ENCODE data around the gene GPR156.
"Not testable (repeated sequence)": the region's sequence is repeated elsewhere in the genome, so short reads cannot be mapped to it uniquely, and the experiment has no call there.

The GPR156 gene

GRCh38 chr3:120298996-120299395 lies 14.0 kb upstream of the GPR156 start:
- H3K79me1 ChIP-seq (replicated peaks; ENCODE audit: low read length, poor library complexity, severe bottlenecking): no peaks in the 10 kb centered on the region
- H3K14ac ChIP-seq (ENCODE audit: low read length in 2 of 2): no peak overlapping the region
- H3K36me3 ChIP-seq (ENCODE audit: control insufficient read depth in 1 of 2, insufficient read depth in 2 of 2, low read depth in 1 of 2, low read length in 2 of 2): no peaks in the 10 kb centered on the region
- no peaks in the 10 kb centered on the region for H3K27me3 ChIP-seq (ENCODE audit: control insufficient read depth in 1 of 2, insufficient read depth in 1 of 2, low read length in 2 of 2)
- no peak overlapping the region for H3K23ac ChIP-seq (ENCODE audit: low read length in 2 of 2)
- H2BK12ac ChIP-seq (ENCODE audit: low read length in 2 of 2): no peak overlapping the region
- H2BK15ac ChIP-seq (ENCODE audit: low read depth, poor library complexity, severe bottlenecking): no peak overlapping the region
- DNase-seq: no peak
- no peak overlapping the region for H2BK120ac ChIP-seq (ENCODE audit: low read depth, low read length)
- H3K9me3 ChIP-seq (ENCODE audit: control insufficient read depth, low read length): peaks cover 4% of the 10 kb centered on the region
- no peak overlapping the region for H4K8ac ChIP-seq (ENCODE audit: low read length)
- H3K4me2 ChIP-seq (ENCODE audit: low read length, poor library complexity, severe bottlenecking): no peak overlapping the region
- H3K9ac ChIP-seq (ENCODE audit: low read length): no peak overlapping the region
- no peak overlapping the region for H3K4me3 ChIP-seq (ENCODE audit: insufficient read depth in 1 of 2, low read depth in 1 of 2, low read length in 2 of 2)
- no peak overlapping the region for H3K18ac ChIP-seq (ENCODE audit: low read depth in 1 of 2, low read length in 2 of 2)
- no peak overlapping the region for H3K27ac ChIP-seq (ENCODE audit: low read length, poor library complexity, severe bottlenecking)
- no peak overlapping the region for H2AK5ac ChIP-seq (ENCODE audit: low read length, severe bottlenecking)
- H2BK5ac ChIP-seq (ENCODE audit: low read depth, low read length, poor library complexity, severe bottlenecking): no peak overlapping the region
- H3K4me1 ChIP-seq (ENCODE audit: control insufficient read depth, insufficient read depth, low read depth, low read length): no peaks in the 10 kb centered on the region
- H3K4ac ChIP-seq (ENCODE audit: low read depth in 1 of 2, low read length in 2 of 2): no peak overlapping the region
- H2AFZ ChIP-seq (ENCODE audit: low read depth, low read length): no peak overlapping the region
- no peak overlapping the region for H4K91ac ChIP-seq (ENCODE audit: low read length)

GRCh38 chr3:120291552-120291951 lies 6.5 kb upstream of the GPR156 start:
- H3K27ac ChIP-seq (ENCODE audit: low read length, poor library complexity, severe bottlenecking); H3K9ac ChIP-seq (ENCODE audit: low read length); H2BK120ac ChIP-seq (ENCODE audit: low read depth, low read length); H3K36me3 ChIP-seq (ENCODE audit: control insufficient read depth in 1 of 2, insufficient read depth in 2 of 2, low read depth in 1 of 2, low read length in 2 of 2); H2AFZ ChIP-seq (ENCODE audit: low read depth, low read length); H3K4ac ChIP-seq (ENCODE audit: low read depth in 1 of 2, low read length in 2 of 2); H3K4me3 ChIP-seq (ENCODE audit: insufficient read depth in 1 of 2, low read depth in 1 of 2, low read length in 2 of 2); H2AK5ac ChIP-seq (ENCODE audit: low read length, severe bottlenecking); DNase-seq; H3K18ac ChIP-seq (ENCODE audit: low read depth in 1 of 2, low read length in 2 of 2); H3K27me3 ChIP-seq (ENCODE audit: control insufficient read depth in 1 of 2, insufficient read depth in 1 of 2, low read length in 2 of 2); H3K79me1 ChIP-seq (replicated peaks; ENCODE audit: low read length, poor library complexity, severe bottlenecking); H4K8ac ChIP-seq (ENCODE audit: low read length); H2BK12ac ChIP-seq (ENCODE audit: low read length in 2 of 2); H4K91ac ChIP-seq (ENCODE audit: low read length); H3K23ac ChIP-seq (ENCODE audit: low read length in 2 of 2); H3K14ac ChIP-seq (ENCODE audit: low read length in 2 of 2); H3K4me1 ChIP-seq (ENCODE audit: control insufficient read depth, insufficient read depth, low read depth, low read length); H3K4me2 ChIP-seq (ENCODE audit: low read length, poor library complexity, severe bottlenecking); H2BK5ac ChIP-seq (ENCODE audit: low read depth, low read length, poor library complexity, severe bottlenecking); H2BK15ac ChIP-seq (ENCODE audit: low read depth, poor library complexity, severe bottlenecking): not testable (repeated sequence)
- H3K9me3 ChIP-seq (ENCODE audit: control insufficient read depth, low read length): peaks cover 16% of the 10 kb centered on the region
- 89% methylated on average over 2 of the region's 2 CpGs for WGBS

GRCh38 chr3:120289636-120290035 lies 4.6 kb upstream of the GPR156 start:
- 96% methylated on average over 16 of the region's 16 CpGs for WGBS
- Histone ChIP-seq H3K14ac (ENCODE audit: low read length in 2 of 2) (no peak overlapping the region), H3K4me2 (ENCODE audit: low read length, poor library complexity, severe bottlenecking) (no peak overlapping the region)

GRCh38 chr3:120286465-120286864 lies 1.4 kb upstream of the GPR156 start:
- no peak overlapping the region for H2BK5ac ChIP-seq (ENCODE audit: low read depth, low read length, poor library complexity, severe bottlenecking)
- no peaks in the 10 kb centered on the region for H3K36me3 ChIP-seq (ENCODE audit: control insufficient read depth in 1 of 2, insufficient read depth in 2 of 2, low read depth in 1 of 2, low read length in 2 of 2)
- no peak overlapping the region for H2AFZ ChIP-seq (ENCODE audit: low read depth, low read length)
- peaks cover 14 to 15% of the 10 kb centered on the region in 2 experiments for H3K27me3 ChIP-seq (ENCODE audit: control insufficient read depth in 1 of 2, insufficient read depth in 1 of 2, low read length in 2 of 2)
- H3K4me3 ChIP-seq (ENCODE audit: insufficient read depth in 1 of 2, low read depth in 1 of 2, low read length in 2 of 2): no peak overlapping the region
- H3K9ac ChIP-seq (ENCODE audit: low read length): no peak overlapping the region
- WGBS: 91% methylated on average over 2 of the region's 2 CpGs
- no peak overlapping the region for H2BK12ac ChIP-seq (ENCODE audit: low read length in 2 of 2)
- no peak for DNase-seq
- H3K14ac ChIP-seq (ENCODE audit: low read length in 2 of 2): no peak overlapping the region
- H3K27ac ChIP-seq (ENCODE audit: low read length, poor library complexity, severe bottlenecking): no peak overlapping the region
- no peak overlapping the region for H3K23ac ChIP-seq (ENCODE audit: low read length in 2 of 2)
- H3K79me1 ChIP-seq (replicated peaks; ENCODE audit: low read length, poor library complexity, severe bottlenecking): no peaks in the 10 kb centered on the region
- H3K18ac ChIP-seq (ENCODE audit: low read depth in 1 of 2, low read length in 2 of 2): no peak overlapping the region
- H3K9me3 ChIP-seq (ENCODE audit: control insufficient read depth, low read length): no peaks in the 10 kb centered on the region
- H4K8ac ChIP-seq (ENCODE audit: low read length): no peak overlapping the region
- no peak overlapping the region for H3K4me2 ChIP-seq (ENCODE audit: low read length, poor library complexity, severe bottlenecking)
- no peak overlapping the region for H2BK120ac ChIP-seq (ENCODE audit: low read depth, low read length)
- peaks cover 8% of the 10 kb centered on the region for H3K4me1 ChIP-seq (ENCODE audit: control insufficient read depth, insufficient read depth, low read depth, low read length)
- no peak overlapping the region for H2AK5ac ChIP-seq (ENCODE audit: low read length, severe bottlenecking)
- no peak overlapping the region for H4K91ac ChIP-seq (ENCODE audit: low read length)
- H3K4ac ChIP-seq (ENCODE audit: low read depth in 1 of 2, low read length in 2 of 2): no peak overlapping the region
- H2BK15ac ChIP-seq (ENCODE audit: low read depth, poor library complexity, severe bottlenecking): no peak overlapping the region

More at GRCh38 chr3:120289636-120290035, 4.6 kb upstream of the GPR156 start:
- peaks cover 7% of the 10 kb centered on the region for H3K4me1 ChIP-seq (ENCODE audit: control insufficient read depth, insufficient read depth, low read depth, low read length)
- no peak overlapping the region for H3K4ac ChIP-seq (ENCODE audit: low read depth in 1 of 2, low read length in 2 of 2)
- no peak overlapping the region for H2BK5ac ChIP-seq (ENCODE audit: low read depth, low read length, poor library complexity, severe bottlenecking)
- H3K27me3 ChIP-seq (ENCODE audit: control insufficient read depth in 1 of 2, insufficient read depth in 1 of 2, low read length in 2 of 2): peaks cover 5 to 12% of the 10 kb centered on the region in 2 experiments
- no peak overlapping the region for H4K91ac ChIP-seq (ENCODE audit: low read length)
- H2BK12ac ChIP-seq (ENCODE audit: low read length in 2 of 2): no peak overlapping the region
- H4K8ac ChIP-seq (ENCODE audit: low read length): no peak overlapping the region
- H2AK5ac ChIP-seq (ENCODE audit: low read length, severe bottlenecking): no peak overlapping the region
- no peak overlapping the region for H3K9ac ChIP-seq (ENCODE audit: low read length)
- H3K27ac ChIP-seq (ENCODE audit: low read length, poor library complexity, severe bottlenecking): no peak overlapping the region
- H3K9me3 ChIP-seq (ENCODE audit: control insufficient read depth, low read length): peaks cover 16% of the 10 kb centered on the region
- no peak overlapping the region for H3K18ac ChIP-seq (ENCODE audit: low read depth in 1 of 2, low read length in 2 of 2)
- H3K36me3 ChIP-seq (ENCODE audit: control insufficient read depth in 1 of 2, insufficient read depth in 2 of 2, low read depth in 1 of 2, low read length in 2 of 2): no peaks in the 10 kb centered on the region
- H2AFZ ChIP-seq (ENCODE audit: low read depth, low read length): no peak overlapping the region
- DNase-seq: no peak
- H3K4me3 ChIP-seq (ENCODE audit: insufficient read depth in 1 of 2, low read depth in 1 of 2, low read length in 2 of 2): no peak overlapping the region
- no peaks in the 10 kb centered on the region for H3K79me1 ChIP-seq (replicated peaks; ENCODE audit: low read length, poor library complexity, severe bottlenecking)
- no peak overlapping the region for H2BK120ac ChIP-seq (ENCODE audit: low read depth, low read length)
- no peak overlapping the region for H2BK15ac ChIP-seq (ENCODE audit: low read depth, poor library complexity, severe bottlenecking)
- no peak overlapping the region for H3K23ac ChIP-seq (ENCODE audit: low read length in 2 of 2)

Data from mesenchymal stem cell (in vitro differentiated cells and primary cell).